A673 (cell line): Measurements from ENCODE around the gene DRAM1. TPM values are rescaled to one million over a fixed set of nuclear protein-coding genes. Genes with fewer than 3 reads are reported as not detected.

Experiments used
- BruUV-seq: library from RNA; stranded (reverse); fragments of 400-500 nt; replicated peaks from 2 replicates; lab custom pipeline; 2021; lab: Mats Ljungman, UMichigan
- CTCF ChIA-PET: fragments of 300-600 bp; sonication (Branson Sonifier 250); formaldehyde crosslinking; loops from one replicate; lab custom pipeline; 2022; ENCODE audit warnings: antibody characterized with exemption; lab: Charles Lee
- POLR2A ChIA-PET: fragments of 300-600 bp; sonication (Branson Sonifier 250); formaldehyde crosslinking; loops from one replicate; lab custom pipeline; 2022; ENCODE audit warnings: antibody characterized with exemption; ENCODE audit not compliant: low non-redundant PET; lab: Charles Lee
- DNase-seq: peaks from one replicate; pipeline ENCODE4 v3.0.0-alpha.2; 2015; ENCODE audit warnings: low spot score
- H3K27ac ChIP-seq: fragments of 200-600 bp; sonication (generic); 2 replicates; pipeline ENCODE4 v1.5.1; 2016; ENCODE audit warnings: mixed run types, low read depth, mild to moderate bottlenecking, mixed read lengths, antibody characterized with exemption, low read length; ENCODE audit not compliant: poor library complexity, severe bottlenecking
- H3K27me3 ChIP-seq: fragments of 200-600 bp; sonication (generic); replicated peaks from 2 replicates; pipeline ENCODE4 v1.6.1; 2017; ENCODE audit warnings: mixed run types, low read depth, mild to moderate bottlenecking, mixed read lengths, antibody characterized with exemption, low read length; ENCODE audit not compliant: insufficient read depth, poor library complexity
- H3K36me3 ChIP-seq: fragments of 200-600 bp; sonication (generic); 2 replicates; pipeline ENCODE4 v1.6.1; 2016; ENCODE audit warnings: mixed run types, mild to moderate bottlenecking, mixed read lengths, antibody characterized with exemption, low read length; ENCODE audit not compliant: insufficient read depth, poor library complexity, severe bottlenecking
- H3K4me1 ChIP-seq: fragments of 200-600 bp; sonication (generic); 2 replicates; pipeline ENCODE4 v1.6.1; 2017; ENCODE audit warnings: mixed run types, mild to moderate bottlenecking, mixed read lengths, antibody characterized with exemption, low read length; ENCODE audit not compliant: insufficient read depth, poor library complexity, severe bottlenecking
- H3K4me3 ChIP-seq: fragments of 200-600 bp; sonication (generic); 2 replicates; pipeline ENCODE4 v1.5.1; 2016; ENCODE audit warnings: low read depth, mixed run types, mild to moderate bottlenecking, mixed read lengths, low read length; ENCODE audit not compliant: poor library complexity, severe bottlenecking
- H3K9me3 ChIP-seq: fragments of 200-600 bp; sonication (generic); 2 replicates; pipeline ENCODE4 v1.6.1; 2016; ENCODE audit warnings: mixed run types, low read depth, mild to moderate bottlenecking, mixed read lengths, antibody characterized with exemption, low read length; ENCODE audit not compliant: poor library complexity, severe bottlenecking
- EZH2 ChIP-seq: fragments of 200-600 bp; sonication (generic); IDR thresholded peaks from 2 replicates; pipeline ENCODE4 v1.6.1; 2017; ENCODE audit warnings: borderline replicate concordance, low read depth, mild to moderate bottlenecking, mixed read lengths, antibody characterized with exemption, low read length; ENCODE audit not compliant: poor library complexity, severe bottlenecking
- intact Hi-C: fragments of 100-400 bp; cut with micrococcal nuclease; formaldehyde crosslinking; loops from one replicate; pipeline ENCODE4 v1.10.0; 2022; ENCODE audit not compliant: unreplicated experiment
- total RNA-seq: library from RNA; stranded (reverse); gene quantifications from 2 replicates; pipeline ENCODE4 v1.2.3, GENCODE V29; 2021
- TF ChIP-seq, protein P1 (sequence below): fragments of 300-800, 200-600 bp; sonication (generic); conservative IDR thresholded peaks from 2 replicates; pipeline ENCODE4 v1.5.1; 2017; ENCODE audit warnings: low read depth, mild to moderate bottlenecking, antibody characterized with exemption, low read length, moderate library complexity, mixed read lengths

DRAM1 gene
- total RNA-seq, 1 experiment from 2014 or later = 10.5 TPM

DNA sequence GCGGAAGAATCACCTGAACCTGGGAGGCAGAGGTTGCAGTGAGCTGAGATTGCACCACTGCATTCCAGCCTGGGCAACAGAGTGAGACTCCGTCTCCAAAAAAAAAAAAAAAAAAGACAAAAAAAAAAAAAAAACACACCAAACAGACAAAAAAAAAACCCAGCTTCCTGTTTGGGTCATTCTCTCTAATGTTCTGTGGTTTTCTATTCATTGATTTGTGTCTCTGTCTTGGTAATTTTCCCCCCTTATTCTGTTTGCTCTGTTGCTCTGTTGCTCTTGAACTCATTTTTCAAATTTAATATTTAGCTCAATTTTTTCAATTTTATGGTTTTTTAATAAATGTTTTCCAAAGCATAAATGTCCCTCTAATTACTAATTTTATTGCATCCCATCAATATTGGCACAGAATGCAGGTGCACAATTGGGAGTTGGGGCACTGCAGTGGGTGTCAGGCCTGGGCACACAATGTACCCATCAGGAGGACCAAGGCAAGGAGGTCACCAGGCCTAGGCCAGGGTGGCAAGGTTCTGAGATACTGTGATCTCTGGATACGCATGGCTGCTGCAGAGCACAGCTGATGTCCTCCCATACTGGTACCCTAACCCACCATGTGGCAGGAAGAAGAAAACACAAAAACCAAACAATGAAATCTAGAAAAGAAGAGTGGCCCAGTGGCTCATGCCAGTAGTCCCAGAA, 38.6 kb upstream of the DRAM1 start:
- no peaks in the 10 kb centered on the region for H3K27me3 ChIP-seq
- ChIA-PET CTCF (interaction anchor here (0.7 kb wide), 1 partner anchor 17 kb away, joined by 6 read pairs; no protein-coding TSS in a partner anchor), POLR2A (no interaction called here)
- H3K4me3 ChIP-seq = no peak overlapping the region
- H3K27ac ChIP-seq = no peak overlapping the region
- no peaks in the 10 kb centered on the region for H3K36me3 ChIP-seq
- no TSS peak for BruUV-seq
- TF ChIP-seq, protein P1, sequence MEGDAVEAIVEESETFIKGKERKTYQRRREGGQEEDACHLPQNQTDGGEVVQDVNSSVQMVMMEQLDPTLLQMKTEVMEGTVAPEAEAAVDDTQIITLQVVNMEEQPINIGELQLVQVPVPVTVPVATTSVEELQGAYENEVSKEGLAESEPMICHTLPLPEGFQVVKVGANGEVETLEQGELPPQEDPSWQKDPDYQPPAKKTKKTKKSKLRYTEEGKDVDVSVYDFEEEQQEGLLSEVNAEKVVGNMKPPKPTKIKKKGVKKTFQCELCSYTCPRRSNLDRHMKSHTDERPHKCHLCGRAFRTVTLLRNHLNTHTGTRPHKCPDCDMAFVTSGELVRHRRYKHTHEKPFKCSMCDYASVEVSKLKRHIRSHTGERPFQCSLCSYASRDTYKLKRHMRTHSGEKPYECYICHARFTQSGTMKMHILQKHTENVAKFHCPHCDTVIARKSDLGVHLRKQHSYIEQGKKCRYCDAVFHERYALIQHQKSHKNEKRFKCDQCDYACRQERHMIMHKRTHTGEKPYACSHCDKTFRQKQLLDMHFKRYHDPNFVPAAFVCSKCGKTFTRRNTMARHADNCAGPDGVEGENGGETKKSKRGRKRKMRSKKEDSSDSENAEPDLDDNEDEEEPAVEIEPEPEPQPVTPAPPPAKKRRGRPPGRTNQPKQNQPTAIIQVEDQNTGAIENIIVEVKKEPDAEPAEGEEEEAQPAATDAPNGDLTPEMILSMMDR = no peak
- TF ChIP-seq EZH2 = no peak
- intact Hi-C loops = loop anchor here (2.0 kb wide), 2 partner anchors 66 to 424 kb away; no protein-coding TSS in a partner anchor
- no peaks in the 10 kb centered on the region for H3K9me3 ChIP-seq
- no peaks in the 10 kb centered on the region for H3K4me1 ChIP-seq
- no peak for DNase-seq

DNA sequence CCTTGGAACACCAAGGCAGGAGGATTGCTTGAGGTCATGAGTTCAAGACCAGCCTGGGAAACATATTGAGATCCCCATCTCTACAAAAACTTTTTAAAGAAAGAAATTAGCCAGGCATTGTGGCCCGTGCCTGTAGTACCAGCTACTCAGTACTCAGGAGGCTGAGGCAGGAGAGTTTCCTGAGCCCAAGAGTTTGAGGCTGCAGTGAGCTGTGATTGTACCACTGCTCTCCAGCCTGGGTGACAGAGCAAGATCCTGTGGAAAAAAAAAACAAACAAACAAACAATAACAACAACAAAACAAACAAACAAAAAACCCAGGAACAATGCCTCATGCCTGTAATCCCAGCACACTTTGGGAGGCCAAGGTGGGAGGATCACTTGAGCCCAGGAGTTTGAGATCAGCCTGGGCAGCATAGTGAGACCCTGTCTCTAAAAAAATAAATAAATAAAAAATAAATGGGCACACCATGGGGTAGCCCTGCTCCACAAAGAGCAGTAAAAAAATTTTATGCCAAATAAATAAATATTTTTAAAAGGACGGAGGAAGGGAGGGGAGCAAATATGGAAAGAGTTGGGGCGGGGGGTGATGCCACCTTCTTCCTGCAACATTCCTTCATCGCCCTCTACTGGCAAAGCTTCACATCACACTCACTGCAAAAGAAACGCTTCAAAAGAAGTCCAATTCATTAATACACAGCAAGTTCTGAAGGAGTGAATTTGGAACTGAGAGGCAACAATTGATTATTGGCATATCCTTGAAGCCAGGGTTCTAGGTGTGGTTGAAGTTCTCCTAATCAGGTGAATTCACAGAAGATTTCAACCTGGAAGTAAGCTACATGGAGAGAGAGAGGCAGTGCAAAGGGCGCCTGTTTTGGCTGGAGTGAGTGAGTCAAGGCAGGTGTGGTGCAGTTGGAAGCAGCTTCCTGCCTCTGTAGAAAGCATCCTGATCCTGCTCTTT, 37.8 kb upstream of the DRAM1 start:
- no peak for TF ChIP-seq EZH2
- TF ChIP-seq, protein P1 = peak; percentile 92
- Histone ChIP-seq H3K4me1 (no peaks in the 10 kb centered on the region), H3K27me3 (no peaks in the 10 kb centered on the region), H3K9me3 (no peaks in the 10 kb centered on the region), H3K27ac (no peak overlapping the region), H3K36me3 (no peaks in the 10 kb centered on the region), H3K4me3 (no peak overlapping the region)
- peak; percentile 73 for DNase-seq
- ChIA-PET CTCF (interaction anchor here (0.6 to 1.2 kb wide), 6 partner anchors 9 to 425 kb away, joined by 3 to 10 read pairs (median 4); partner anchors contain the start of gene GNPTAB), POLR2A (no interaction called here)
- intact Hi-C loops = loop anchor here (2.0 kb wide), 2 partner anchors 67 to 425 kb away; no protein-coding TSS in a partner anchor
- BruUV-seq = no TSS peak

DNA sequence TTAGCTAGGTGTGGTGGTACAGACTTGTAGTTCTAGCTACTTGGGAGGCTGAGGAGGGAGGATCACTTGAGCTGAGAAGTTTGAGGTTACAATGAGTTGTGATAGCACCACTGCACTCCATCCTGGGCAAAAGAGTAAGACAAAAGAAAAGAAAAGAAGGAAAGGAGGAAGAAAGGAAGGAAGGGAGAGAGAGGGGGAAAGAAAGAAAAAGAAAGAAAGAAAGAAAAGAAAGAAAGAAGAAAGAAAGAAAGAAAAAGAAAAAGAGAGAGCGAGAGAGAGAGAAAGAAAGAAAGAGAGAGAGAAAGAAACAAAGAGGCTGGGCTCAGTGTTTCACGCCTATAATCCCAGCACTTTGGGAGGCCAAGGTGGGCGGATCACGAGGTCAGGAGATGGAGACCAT, 36.3 kb upstream of the DRAM1 start:
- TF ChIP-seq EZH2 = no peak
- TF ChIP-seq, protein P1 = no peak
- no TSS peak for BruUV-seq
- no peak for DNase-seq
- Histone ChIP-seq H3K27me3 (no peaks in the 10 kb centered on the region), H3K36me3 (no peaks in the 10 kb centered on the region), H3K4me1 (no peaks in the 10 kb centered on the region), H3K9me3 (no peaks in the 10 kb centered on the region), H3K27ac (no peak overlapping the region), H3K4me3 (no peak overlapping the region)
- intact Hi-C loops = no loop called here
- CTCF ChIA-PET = interaction anchor here (0.7 kb wide), 1 partner anchor 74 kb away, joined by 4 read pairs; no protein-coding TSS in a partner anchor
- POLR2A ChIA-PET = no interaction called here
